Chondrocyte (in vitro differentiated cells): ENCODE measurements around the gene ERC1. TPM values are rescaled to one million over a fixed set of nuclear protein-coding genes. Genes with fewer than 3 reads are reported as not detected.

Source experiments
- DNase-seq: peaks from one replicate; pipeline ENCODE4 v3.0.0; 2021; ENCODE audit warnings: mixed read lengths, low spot score
- H3K27ac Mint-ChIP-seq: one replicate; pipeline ENCODE4 v1.8.0; 2021; ENCODE audit warnings: mild to moderate bottlenecking, moderate library complexity, mixed read lengths; ENCODE audit not compliant: unreplicated experiment
- H3K27me3 Mint-ChIP-seq: 2 replicates; pipeline ENCODE4 v1.8.0; 2021; ENCODE audit warnings: low read depth, mixed read lengths
- H3K36me3 Mint-ChIP-seq: 2 replicates; pipeline ENCODE4 v1.8.0; 2021; ENCODE audit warnings: low read depth, mixed read lengths
- H3K4me1 Mint-ChIP-seq: 2 replicates; pipeline ENCODE4 v1.8.0; 2021; ENCODE audit warnings: low read depth, mild to moderate bottlenecking, mixed read lengths
- H3K4me3 Mint-ChIP-seq: one replicate; pipeline ENCODE4 v1.8.0; 2021; ENCODE audit warnings: mild to moderate bottlenecking, moderate library complexity, mixed read lengths; ENCODE audit not compliant: unreplicated experiment
- H3K9me3 Mint-ChIP-seq: 2 replicates; pipeline ENCODE4 v1.8.0; 2021; ENCODE audit warnings: low read depth, mixed read lengths
- total RNA-seq: library from RNA; stranded (reverse); gene quantifications from 3 replicates; pipeline ENCODE4 v1.2.1, GENCODE V29; 2021
- TF ChIP-seq, protein P1 (sequence below): fragments of 200-600 bp; sonication (generic); IDR thresholded peaks from 2 replicates; pipeline ENCODE4 v1.5.0; 2021; ENCODE audit warnings: antibody characterized with exemption, mild to moderate bottlenecking, moderate library complexity

The ERC1 gene
- total RNA-seq, 1 donor from 2014 or later: 79.3 TPM

- no peak overlapping the region for H3K4me3 Mint-ChIP-seq
- no peaks in the 10 kb centered on the region for H3K27me3 Mint-ChIP-seq
- no peaks in the 10 kb centered on the region for H3K36me3 Mint-ChIP-seq
- TF ChIP-seq, protein P1, sequence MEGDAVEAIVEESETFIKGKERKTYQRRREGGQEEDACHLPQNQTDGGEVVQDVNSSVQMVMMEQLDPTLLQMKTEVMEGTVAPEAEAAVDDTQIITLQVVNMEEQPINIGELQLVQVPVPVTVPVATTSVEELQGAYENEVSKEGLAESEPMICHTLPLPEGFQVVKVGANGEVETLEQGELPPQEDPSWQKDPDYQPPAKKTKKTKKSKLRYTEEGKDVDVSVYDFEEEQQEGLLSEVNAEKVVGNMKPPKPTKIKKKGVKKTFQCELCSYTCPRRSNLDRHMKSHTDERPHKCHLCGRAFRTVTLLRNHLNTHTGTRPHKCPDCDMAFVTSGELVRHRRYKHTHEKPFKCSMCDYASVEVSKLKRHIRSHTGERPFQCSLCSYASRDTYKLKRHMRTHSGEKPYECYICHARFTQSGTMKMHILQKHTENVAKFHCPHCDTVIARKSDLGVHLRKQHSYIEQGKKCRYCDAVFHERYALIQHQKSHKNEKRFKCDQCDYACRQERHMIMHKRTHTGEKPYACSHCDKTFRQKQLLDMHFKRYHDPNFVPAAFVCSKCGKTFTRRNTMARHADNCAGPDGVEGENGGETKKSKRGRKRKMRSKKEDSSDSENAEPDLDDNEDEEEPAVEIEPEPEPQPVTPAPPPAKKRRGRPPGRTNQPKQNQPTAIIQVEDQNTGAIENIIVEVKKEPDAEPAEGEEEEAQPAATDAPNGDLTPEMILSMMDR: no peak
- DNase-seq: no peak
- no peak overlapping the region for H3K27ac Mint-ChIP-seq
- no peaks in the 10 kb centered on the region for H3K9me3 Mint-ChIP-seq
- H3K4me1 Mint-ChIP-seq: peaks cover 17% of the 10 kb centered on the region
Measured at GRCh38 chr12:955939-956338, 35.1 kb upstream of the ERC1 start.

GRCh38 chr12:958588-959123, 32.4 kb upstream of the ERC1 start:
- Mint-ChIP-seq H3K36me3 (no peaks in the 10 kb centered on the region), H3K27me3 (no peaks in the 10 kb centered on the region), H3K9me3 (no peaks in the 10 kb centered on the region), H3K4me1 (peaks cover 13% of the 10 kb centered on the region), H3K27ac (no peak overlapping the region), H3K4me3 (no peak overlapping the region)
- no peak for DNase-seq
- TF ChIP-seq, protein P1: no peak

- H3K27me3 Mint-ChIP-seq: no peaks in the 10 kb centered on the region
- no peaks in the 10 kb centered on the region for H3K36me3 Mint-ChIP-seq
- no peak overlapping the region for H3K4me3 Mint-ChIP-seq
- H3K4me1 Mint-ChIP-seq: no peaks in the 10 kb centered on the region
- TF ChIP-seq, protein P1: no peak
- no peaks in the 10 kb centered on the region for H3K9me3 Mint-ChIP-seq
- DNase-seq: no peak
- no peak overlapping the region for H3K27ac Mint-ChIP-seq
Measured at GRCh38 chr12:966724-967123, 24.3 kb upstream of the ERC1 start.

GRCh38 chr12:967641-968040, 23.4 kb upstream of the ERC1 start:
- H3K27ac Mint-ChIP-seq: no peak overlapping the region
- TF ChIP-seq, protein P1: no peak
- no peak overlapping the region for H3K4me3 Mint-ChIP-seq
- no peaks in the 10 kb centered on the region for H3K36me3 Mint-ChIP-seq
- H3K9me3 Mint-ChIP-seq: no peaks in the 10 kb centered on the region
- no peaks in the 10 kb centered on the region for H3K27me3 Mint-ChIP-seq
- H3K4me1 Mint-ChIP-seq: no peaks in the 10 kb centered on the region
- no peak for DNase-seq

- H3K36me3 Mint-ChIP-seq: peaks cover 2% of the 10 kb centered on the region
- no peaks in the 10 kb centered on the region for H3K9me3 Mint-ChIP-seq
- no peak overlapping the region for H3K27ac Mint-ChIP-seq
- no peaks in the 10 kb centered on the region for H3K4me1 Mint-ChIP-seq
- H3K4me3 Mint-ChIP-seq: no peak overlapping the region
- DNase-seq: no peak
- TF ChIP-seq, protein P1: no peak
- H3K27me3 Mint-ChIP-seq: no peaks in the 10 kb centered on the region
Measured at GRCh38 chr12:968545-968944, 22.5 kb upstream of the ERC1 start.
